HG03558 (cell line): ENCODE data around the gene PLB1.

Experiments used
- ATAC-seq: cut with Tn5 transposase; IDR thresholded peaks from one replicate; pipeline ENCODE4 v1.9.1; 2021; ENCODE audit warnings: moderate number of reproducible peaks; ENCODE audit not compliant: unreplicated experiment; ENCODE audit errors: extremely low read depth

The PLB1 gene

GRCh38 chr2:28583899-28584553, 88.2 kb downstream of the PLB1 start:
- ATAC-seq = no peak

DNA sequence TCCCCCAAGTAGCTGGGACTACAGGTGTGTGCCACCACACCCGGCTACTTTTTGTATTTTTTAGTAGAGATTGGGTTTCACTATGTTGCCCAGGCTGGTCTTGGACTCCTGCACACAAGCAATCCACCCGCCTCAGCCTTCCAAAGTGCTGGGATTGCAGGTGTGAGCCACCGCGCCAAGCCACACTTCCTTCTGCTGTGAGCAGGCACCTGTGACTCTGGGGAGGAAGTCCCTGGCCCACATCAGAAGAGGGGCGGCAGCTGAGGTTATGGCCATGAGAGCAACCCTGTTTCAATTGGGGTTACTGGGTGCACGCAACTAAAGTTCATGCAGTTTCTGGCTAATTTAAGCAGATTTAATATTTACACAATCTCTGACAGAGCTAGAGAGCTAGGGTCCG, 91.0 kb downstream of the PLB1 start:
- no peak for ATAC-seq

- ATAC-seq = no peak
Observed at GRCh38 chr2:28587526-28588291, 91.8 kb downstream of the PLB1 start.

- ATAC-seq = no peak
Observed at GRCh38 chr2:28588292-28588670, 92.4 kb downstream of the PLB1 start.

- no peak for ATAC-seq
Observed at GRCh38 chr2:28589746-28590463, 94.0 kb downstream of the PLB1 start.

DNA sequence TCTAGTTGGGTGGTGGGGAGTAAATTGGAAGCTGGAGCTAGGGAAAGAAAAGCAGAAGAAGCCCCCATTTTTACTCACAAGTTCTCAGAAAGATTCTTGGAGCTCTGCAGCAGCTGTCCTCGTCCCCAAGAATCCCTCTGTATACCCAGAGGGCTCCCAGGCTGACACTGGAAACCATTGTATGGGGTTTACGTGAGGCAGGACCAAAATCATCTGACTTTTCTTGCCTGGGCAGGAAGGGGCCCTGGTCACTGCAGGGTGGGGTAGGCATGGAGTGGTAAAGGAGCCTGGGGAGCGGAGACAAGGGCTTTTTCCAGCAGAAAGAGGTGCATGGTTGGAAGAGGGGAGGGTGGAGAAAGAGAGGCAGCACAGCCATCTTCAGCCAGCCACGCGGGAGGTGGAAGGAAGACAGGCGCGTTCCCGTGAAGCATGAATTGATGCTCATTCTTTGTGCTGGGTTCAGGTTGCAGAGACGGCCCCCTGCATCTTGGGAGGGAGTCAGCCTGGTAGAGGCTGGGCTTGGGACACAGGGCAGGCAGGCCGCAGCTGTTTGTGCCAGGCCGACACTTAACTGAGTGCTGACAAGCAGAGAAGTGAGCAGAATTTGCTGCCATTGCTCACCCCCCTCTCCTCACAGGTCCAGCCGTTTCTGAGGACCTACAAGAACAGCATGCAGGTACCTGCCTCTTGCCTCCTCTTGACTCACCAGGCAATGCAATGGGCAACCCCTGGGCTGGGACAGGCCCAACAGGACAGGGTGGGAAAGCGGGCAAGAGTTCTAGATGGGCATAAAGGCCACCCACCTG, 94.8 kb downstream of the PLB1 start:
- no peak for ATAC-seq

GRCh38 chr2:28591711-28592335, 96.0 kb downstream of the PLB1 start:
- ATAC-seq = no peak

- no peak for ATAC-seq
Observed at GRCh38 chr2:28592481-28592880, 96.6 kb downstream of the PLB1 start.

DNA sequence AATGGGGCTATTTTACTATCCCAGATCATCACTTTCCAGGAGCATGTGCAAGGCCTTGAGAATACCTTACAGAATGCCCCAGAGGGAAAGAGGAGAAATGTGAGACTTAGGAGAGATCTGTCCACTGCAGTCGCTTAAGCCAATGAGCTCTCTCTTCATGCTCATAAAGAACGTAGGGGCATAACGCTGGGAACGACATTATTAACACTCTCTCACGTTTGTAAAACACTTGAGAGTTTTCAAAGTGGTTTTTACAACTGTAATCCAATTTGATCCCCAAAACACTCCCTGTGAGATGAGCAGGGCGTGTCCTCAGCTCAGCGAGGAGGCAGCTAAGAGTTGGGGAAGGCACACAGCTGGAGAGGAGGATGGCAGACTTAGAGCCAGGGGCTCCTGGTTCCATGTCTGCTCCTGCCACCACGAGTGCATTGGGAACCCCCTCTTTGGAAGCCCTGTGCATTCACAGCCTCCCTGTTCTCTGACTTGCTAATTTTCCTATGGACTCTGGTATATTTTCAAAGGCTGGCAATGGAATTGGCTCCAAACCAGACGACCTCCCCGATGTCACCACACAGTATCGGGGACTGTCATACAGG, 97.4 kb downstream of the PLB1 start:
- ATAC-seq = no peak

- ATAC-seq = no peak
Observed at GRCh38 chr2:28594000-28594331, 98.1 kb downstream of the PLB1 start.

GRCh38 chr2:28594332-28595108, 98.7 kb downstream of the PLB1 start:
- no peak for ATAC-seq

- ATAC-seq = no peak
Observed at GRCh38 chr2:28595323-28595722, 99.5 kb downstream of the PLB1 start.

- no peak for ATAC-seq
Observed at GRCh38 chr2:28598484-28598883, 102.6 kb downstream of the PLB1 start.

GRCh38 chr2:28600181-28600580, 104.3 kb downstream of the PLB1 start:
- no peak for ATAC-seq

DNA sequence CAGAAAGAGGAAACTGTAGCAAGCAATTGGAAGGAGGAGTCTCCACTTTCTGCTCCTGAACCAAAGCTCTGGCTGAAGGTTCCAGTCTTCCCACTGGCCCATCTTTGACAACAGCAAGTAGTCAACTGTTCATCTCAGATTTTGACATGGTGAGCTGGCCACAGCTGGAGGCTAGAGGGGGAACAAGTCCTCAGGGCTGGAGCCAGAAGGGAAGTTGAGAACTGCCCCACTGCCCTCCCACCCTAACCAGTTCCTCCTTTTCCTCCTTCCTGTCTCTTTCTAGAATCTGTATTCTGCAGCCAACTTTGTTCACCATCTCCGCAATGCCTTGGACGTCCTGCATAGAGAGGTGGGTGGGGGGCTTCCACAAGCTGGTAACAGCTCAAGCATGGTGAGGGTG, 105.8 kb downstream of the PLB1 start:
- ATAC-seq = no peak

DNA sequence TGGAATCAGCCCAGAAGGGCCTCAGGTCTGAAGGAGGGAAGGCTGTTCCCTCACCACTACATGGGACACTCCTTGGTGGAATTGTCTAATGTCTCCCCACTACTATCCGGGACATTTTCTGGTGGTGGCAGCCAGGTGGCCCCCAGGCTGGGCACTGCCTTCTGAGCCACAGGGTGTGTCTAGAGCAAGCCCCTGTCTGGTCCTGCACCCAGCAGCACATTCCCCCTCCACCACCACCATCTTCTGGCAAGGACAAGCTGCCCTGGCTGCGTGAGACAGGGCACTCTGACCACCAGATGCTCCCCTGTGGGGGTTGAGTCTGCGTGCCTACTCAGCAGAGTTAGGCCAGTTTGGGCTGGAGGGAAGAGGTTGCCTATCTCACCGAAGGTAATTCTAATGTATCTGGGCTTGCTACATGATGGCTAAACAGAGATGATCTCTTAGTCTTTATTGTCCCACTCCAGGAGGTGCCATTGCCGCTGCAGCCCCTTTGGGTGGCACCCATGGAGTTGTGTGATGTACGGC, 106.3 kb downstream of the PLB1 start:
- no peak for ATAC-seq

DNA sequence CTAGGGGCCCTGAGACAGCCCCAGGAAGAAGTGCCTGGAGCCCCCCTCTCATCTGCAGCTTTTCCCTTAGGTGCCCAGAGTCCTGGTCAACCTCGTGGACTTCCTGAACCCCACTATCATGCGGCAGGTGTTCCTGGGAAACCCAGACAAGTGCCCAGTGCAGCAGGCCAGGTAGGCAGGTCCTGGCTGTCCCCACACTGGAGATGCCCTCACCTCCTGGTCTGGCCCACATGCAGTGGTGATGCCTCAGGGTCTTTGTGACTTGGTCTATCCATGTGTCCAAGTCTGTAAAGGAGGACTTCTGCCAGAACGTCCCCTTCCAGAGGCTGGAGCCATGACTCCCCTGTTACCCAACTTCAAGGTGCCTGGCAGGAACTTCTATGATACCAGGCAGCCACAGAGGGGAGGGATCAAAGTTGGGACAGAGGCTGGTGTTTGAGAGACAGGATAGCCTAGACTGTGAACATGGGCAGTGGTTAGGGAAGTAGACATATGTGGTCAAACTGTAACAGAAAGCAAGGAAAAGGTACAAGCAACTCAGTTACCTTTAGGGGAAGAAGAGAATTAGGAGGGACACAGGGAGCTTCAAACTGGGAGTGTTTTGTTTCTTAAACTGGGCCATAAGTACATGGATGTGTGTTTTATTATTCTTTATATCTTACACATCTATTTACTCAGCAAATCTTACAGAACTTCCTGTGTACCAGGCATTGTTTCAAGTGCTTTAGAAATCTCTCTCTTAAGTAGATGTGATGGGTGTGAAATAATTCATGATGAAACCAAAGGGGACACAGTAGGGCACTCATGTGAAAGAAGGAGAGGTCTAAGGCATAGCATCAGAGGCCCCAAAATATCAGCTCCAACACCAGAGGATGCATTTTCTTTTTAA, 107.1 kb downstream of the PLB1 start:
- ATAC-seq = no peak

GRCh38 chr2:28603821-28604220, 108.0 kb downstream of the PLB1 start:
- ATAC-seq = no peak
